Common myeloid progenitor, CD34-positive (primary cell): ENCODE data around the gene SPOCK2.

ENCODE experiments used
- CTCF ChIA-PET: fragments of 350-600 bp; sonication (Branson Sonifier 250); formaldehyde crosslinking; loops from one replicate; lab custom pipeline; 2021; ENCODE audit warnings: antibody characterized with exemption; lab: Charles Lee
- POLR2A ChIA-PET: fragments of 350-600 bp; sonication (Branson Sonifier 250); formaldehyde crosslinking; loops from one replicate; lab custom pipeline; 2021; ENCODE audit warnings: antibody characterized with exemption; lab: Charles Lee
- DNase-seq, 3 donors: peaks; one replicate each; pipeline versions ENCODE4 v3.0.0 to v3.0.0-alpha.2; 2013
- H3K27ac ChIP-seq, 2 experiments: 1 replicate in 1 of 2; 2 replicates in 1 of 2; pipeline ENCODE4 v1.7.0; 2013; ENCODE audit warnings: inconsistent platforms in 2 of 2, low read length in 2 of 2, mild to moderate bottlenecking in 2 of 2, low read depth in 1 of 2, moderate library complexity in 1 of 2; ENCODE audit not compliant: severe bottlenecking in 2 of 2, insufficient read depth in 1 of 2, poor library complexity in 1 of 2
- H3K27me3 ChIP-seq, 5 experiments: replicated peaks in 2 of 5; 1 replicate in 3 of 5; 2 replicates in 2 of 5; pipeline versions ENCODE4 v1.6.1 to v1.7.0; 2013; ENCODE audit warnings: low read length in 4 of 5, mild to moderate bottlenecking in 2 of 5, moderate library complexity in 2 of 5, inconsistent platforms in 1 of 5; ENCODE audit not compliant: insufficient read depth in 5 of 5, control insufficient read depth in 4 of 5
- H3K36me3 ChIP-seq, 4 experiments: 1 replicate in 2 of 4; 2 replicates in 2 of 4; pipeline versions ENCODE4 v1.6.1 to v1.7.0; 2013; ENCODE audit warnings: low read length in 3 of 4, control low read depth in 1 of 4, mild to moderate bottlenecking in 1 of 4; ENCODE audit not compliant: control insufficient read depth in 4 of 4, insufficient read depth in 4 of 4
- H3K4me1 ChIP-seq, 4 experiments: 1 replicate in 3 of 4; 2 replicates in 1 of 4; pipeline versions ENCODE4 v1.6.1 to v1.7.1; 2013; ENCODE audit warnings: low read length in 3 of 4, mild to moderate bottlenecking in 3 of 4, control low read depth in 1 of 4, inconsistent platforms in 1 of 4, moderate library complexity in 1 of 4; ENCODE audit not compliant: control insufficient read depth in 4 of 4, insufficient read depth in 4 of 4; ENCODE audit errors: control extremely low read depth in 1 of 4
- H3K4me3 ChIP-seq, 7 experiments: 1 replicate in 4 of 7; 2 replicates in 3 of 7; pipeline versions ENCODE4 v1.5.1 to v1.7.0; 2013; ENCODE audit warnings: mild to moderate bottlenecking in 7 of 7, low read length in 6 of 7, moderate library complexity in 6 of 7, inconsistent platforms in 2 of 7, low read depth in 2 of 7, control low read depth in 1 of 7; ENCODE audit not compliant: insufficient read depth in 4 of 7, control insufficient read depth in 1 of 7; ENCODE audit errors: extremely low read depth in 1 of 7
- H3K9me3 ChIP-seq, 5 experiments: 1 replicate in 4 of 5; 2 replicates in 1 of 5; pipeline versions ENCODE4 v1.6.1 to v1.7.1; 2013; ENCODE audit warnings: low read length in 4 of 5, mild to moderate bottlenecking in 2 of 5, inconsistent platforms in 1 of 5, low read depth in 1 of 5, moderate library complexity in 1 of 5; ENCODE audit not compliant: control insufficient read depth in 4 of 5, insufficient read depth in 2 of 5; ENCODE audit errors: control extremely low read depth in 1 of 5
- WGBS: methylation state at CpG from one replicate; pipeline ENCODE4 v1.1.5; 2013; ENCODE audit not compliant: insufficient coverage; 5-methylcytosine and 5-hydroxymethylcytosine counted together

SPOCK2 gene

DNA sequence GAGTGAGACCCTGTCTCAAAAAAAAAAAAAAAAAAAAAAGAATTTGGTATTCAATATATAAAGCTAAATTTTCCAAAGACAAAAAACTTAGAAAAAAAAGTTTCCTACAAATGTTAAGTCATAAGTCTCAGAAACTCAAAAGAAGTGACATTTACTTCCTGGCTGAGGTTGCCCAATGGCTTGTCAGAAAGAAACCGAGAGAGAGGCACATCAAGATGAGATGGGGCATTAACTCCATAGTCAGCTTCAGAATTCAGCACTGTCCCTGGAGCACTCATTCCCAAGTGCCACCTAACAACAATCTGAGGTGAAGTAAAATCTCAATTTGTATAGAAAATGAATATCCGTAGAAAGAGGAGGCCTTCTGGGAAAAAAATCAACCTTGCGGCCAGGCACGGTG is 6.8 kb upstream of the SPOCK2 start:
- H3K27ac ChIP-seq: no peak overlapping the region
- H3K9me3 ChIP-seq: no peaks in the 10 kb centered on the region
- H3K4me3 ChIP-seq: no peak overlapping the region
- peaks cover 0 to 4% (median 0%) of the 10 kb centered on the region in 5 experiments for H3K27me3 ChIP-seq
- peaks cover 7 to 14% (median 12%) of the 10 kb centered on the region in 4 experiments for H3K36me3 ChIP-seq
- no peaks in the 10 kb centered on the region for H3K4me1 ChIP-seq
- POLR2A ChIA-PET: no interaction called here
- no peak for DNase-seq
- CTCF ChIA-PET: interaction anchor here (0.6 to 1.5 kb wide), 3 partner anchors 10 to 32 kb away, joined by 3 to 5 read pairs (median 4); no protein-coding TSS in a partner anchor
- 76% methylated on average over 3 of the region's 4 CpGs for WGBS

- ChIA-PET POLR2A (no interaction called here), CTCF (interaction anchor here (1.3 to 1.5 kb wide), 2 partner anchors 9 to 30 kb away, joined by 4 to 5 read pairs; no protein-coding TSS in a partner anchor)
- DNase-seq: no peak
- Histone ChIP-seq H3K27ac (no peak overlapping the region), H3K4me3 (no peak overlapping the region), H3K4me1 (no peaks in the 10 kb centered on the region), H3K27me3 (peaks cover 0 to 6% (median 0%) of the 10 kb centered on the region in 5 experiments), H3K9me3 (no peaks in the 10 kb centered on the region), H3K36me3 (peaks cover 7 to 14% (median 12%) of the 10 kb centered on the region in 4 experiments)
- no CpG with 5 or more reads among the region's 2 CpGs for WGBS
These were observed 6.2 kb upstream of the SPOCK2 start for GRCh38 chr10:72094574-72094973.

DNA sequence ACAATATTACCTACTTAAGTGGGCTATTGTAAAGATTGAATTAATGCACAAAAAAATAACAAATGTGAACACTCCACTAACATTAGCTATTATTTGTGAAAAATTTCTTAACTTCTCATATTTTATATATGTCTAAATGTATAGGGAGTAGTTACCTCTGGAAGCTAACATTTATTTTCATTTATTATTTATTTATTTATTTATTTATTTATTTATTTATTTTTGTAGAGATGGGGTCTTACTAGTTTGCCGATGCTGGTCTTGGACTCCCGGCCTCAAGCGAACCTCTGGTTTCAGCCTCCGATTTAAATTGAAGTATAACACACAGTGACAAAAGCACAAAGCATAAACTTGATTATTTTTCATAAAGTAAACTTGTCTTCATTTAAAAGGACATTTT is 5.1 kb upstream of the SPOCK2 start:
- H3K4me1 ChIP-seq: peaks cover 0 to 10% (median 6%) of the 10 kb centered on the region in 4 experiments
- no peaks in the 10 kb centered on the region for H3K9me3 ChIP-seq
- no CpG with 5 or more reads among the region's 4 CpGs for WGBS
- peaks cover 5 to 14% (median 12%) of the 10 kb centered on the region in 4 experiments for H3K36me3 ChIP-seq
- ChIA-PET CTCF (interaction anchor here (0.6 to 1.0 kb wide), 5 partner anchors 11 to 722 kb away, joined by 3 to 4 read pairs (median 3); no protein-coding TSS in a partner anchor), POLR2A (no interaction called here)
- peaks cover 0 to 11% (median 1%) of the 10 kb centered on the region in 5 experiments for H3K27me3 ChIP-seq
- no peak overlapping the region for H3K27ac ChIP-seq
- H3K4me3 ChIP-seq: no peak overlapping the region
- no peak for DNase-seq

- ChIA-PET POLR2A (no interaction called here), CTCF (interaction anchor here (1.0 kb wide), 1 partner anchor 244 kb away, joined by 4 read pairs; no protein-coding TSS in a partner anchor)
- DNase-seq: no peak
- H3K27me3 ChIP-seq: peaks cover 0 to 16% (median 4%) of the 10 kb centered on the region in 5 experiments
- H3K4me1 ChIP-seq: peaks cover 0 to 15% (median 10%) of the 10 kb centered on the region in 4 experiments
- no peak overlapping the region for H3K27ac ChIP-seq
- peaks cover 5 to 14% (median 9%) of the 10 kb centered on the region in 4 experiments for H3K36me3 ChIP-seq
- no peaks in the 10 kb centered on the region for H3K9me3 ChIP-seq
- WGBS: 95% methylated on average over 2 of the region's 2 CpGs
- H3K4me3 ChIP-seq: no peak overlapping the region
These were observed 4.6 kb upstream of the SPOCK2 start for GRCh38 chr10:72092987-72093386.

DNA sequence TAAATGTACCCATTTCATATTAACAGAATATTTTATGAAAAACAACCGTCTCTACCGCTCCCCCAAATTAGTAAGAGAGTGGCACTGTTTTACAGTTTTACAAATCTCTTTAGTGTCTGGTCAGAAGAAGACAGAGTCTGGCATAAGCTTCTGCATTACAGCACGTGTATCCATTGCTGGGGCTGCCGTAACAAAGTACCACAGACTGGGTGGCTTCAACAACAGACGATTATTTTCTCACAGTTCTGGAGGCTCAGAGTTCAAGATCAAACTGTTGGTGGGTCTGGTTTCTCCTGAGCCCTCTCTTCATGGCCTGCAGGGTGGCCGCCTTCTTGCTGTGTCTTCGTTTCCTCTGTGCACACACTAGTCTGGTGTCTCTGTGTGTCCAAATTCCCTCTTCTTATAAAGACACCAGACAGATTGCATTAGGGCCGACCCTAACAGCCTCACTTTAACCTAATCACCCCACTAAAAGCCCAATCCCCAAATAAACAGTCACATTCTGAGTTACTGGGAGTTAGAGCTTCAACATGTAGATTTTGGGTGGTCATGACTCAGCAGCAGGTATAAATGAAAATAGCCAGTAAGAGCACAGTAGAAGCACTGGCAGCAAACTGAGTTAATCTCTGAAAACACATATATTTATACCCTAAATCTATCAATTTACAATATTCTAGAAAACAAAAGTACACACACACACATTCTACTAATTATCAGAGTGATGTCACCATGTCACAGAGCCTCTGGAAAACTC is 4.0 kb upstream of the SPOCK2 start:
- no peak for DNase-seq
- peaks cover 0 to 20% (median 17%) of the 10 kb centered on the region in 4 experiments for H3K4me1 ChIP-seq
- ChIA-PET POLR2A (no interaction called here), CTCF (no interaction called here)
- no peak overlapping the region for H3K4me3 ChIP-seq
- 94% methylated on average over 5 of the region's 8 CpGs for WGBS
- H3K27me3 ChIP-seq: peaks cover 0 to 22% (median 6%) of the 10 kb centered on the region in 5 experiments
- H3K9me3 ChIP-seq: no peaks in the 10 kb centered on the region
- H3K36me3 ChIP-seq: peaks cover 5 to 14% (median 9%) of the 10 kb centered on the region in 4 experiments
- H3K27ac ChIP-seq: no peak overlapping the region

DNA sequence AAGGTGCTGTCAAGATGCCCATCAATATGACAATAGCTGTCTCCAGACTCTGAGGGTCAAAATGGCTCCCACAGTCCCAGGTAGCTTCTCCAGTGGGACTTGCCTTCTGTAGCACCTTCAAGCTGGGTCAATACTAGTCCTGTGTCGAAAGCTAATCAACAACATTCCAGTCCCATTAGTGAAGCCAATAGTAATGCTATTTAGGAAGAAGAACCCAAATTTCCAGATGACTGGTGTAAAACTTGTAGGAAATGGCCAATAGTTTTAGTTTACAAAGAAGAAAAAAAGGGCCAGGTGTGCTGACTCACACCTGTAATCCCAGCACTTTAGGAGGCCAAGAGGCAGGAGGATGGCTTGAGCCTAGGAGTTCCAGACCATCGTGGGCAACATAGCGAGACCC is 2.0 kb upstream of the SPOCK2 start:
- no peak for DNase-seq
- Histone ChIP-seq H3K36me3 (peaks cover 0 to 3% (median 0%) of the 10 kb centered on the region in 4 experiments), H3K27me3 (peaks cover 0 to 34% (median 8%) of the 10 kb centered on the region in 5 experiments), H3K4me3 (no peak overlapping the region), H3K4me1 (peaks cover 0 to 37% (median 32%) of the 10 kb centered on the region in 4 experiments), H3K9me3 (no peaks in the 10 kb centered on the region), H3K27ac (no peak overlapping the region)
- CTCF ChIA-PET: interaction anchor here (1.0 to 1.5 kb wide), 3 partner anchors 20 to 42 kb away, joined by 3 to 5 read pairs (median 4); no protein-coding TSS in a partner anchor
- WGBS: no CpG with 5 or more reads among the region's 3 CpGs
- POLR2A ChIA-PET: interaction anchor here (0.7 kb wide), 2 partner anchors 12 to 141 kb away, joined by 4 to 5 read pairs; no protein-coding TSS in a partner anchor
